Measurements from ENCODE around the gene MGLL.

GRCh38 chr3:127675651-127676391, 146.5 kb downstream of the MGLL start:
- TF ChIP-seq POLR2A (IDR thresholded peaks at IDR 0.05) (no peak), CTCF (IDR thresholded peaks at IDR 0.05 in 8 of 11, conservative IDR thresholded peaks at IDR 0.05 in 3 of 11) (no peak)
